Measurements from ENCODE around the gene HS6ST3.

The HS6ST3 gene

GRCh38 chr13:96573563-96573962 lies 483.7 kb downstream of the HS6ST3 start:
- TF ChIP-seq POLR2A (IDR thresholded peaks at IDR 0.05; ENCODE audit: low read length) (no peak), GATA1 (IDR thresholded peaks at IDR 0.05; ENCODE audit: low read depth, low read length) (no peak)
- no peak for DNase-seq

DNA sequence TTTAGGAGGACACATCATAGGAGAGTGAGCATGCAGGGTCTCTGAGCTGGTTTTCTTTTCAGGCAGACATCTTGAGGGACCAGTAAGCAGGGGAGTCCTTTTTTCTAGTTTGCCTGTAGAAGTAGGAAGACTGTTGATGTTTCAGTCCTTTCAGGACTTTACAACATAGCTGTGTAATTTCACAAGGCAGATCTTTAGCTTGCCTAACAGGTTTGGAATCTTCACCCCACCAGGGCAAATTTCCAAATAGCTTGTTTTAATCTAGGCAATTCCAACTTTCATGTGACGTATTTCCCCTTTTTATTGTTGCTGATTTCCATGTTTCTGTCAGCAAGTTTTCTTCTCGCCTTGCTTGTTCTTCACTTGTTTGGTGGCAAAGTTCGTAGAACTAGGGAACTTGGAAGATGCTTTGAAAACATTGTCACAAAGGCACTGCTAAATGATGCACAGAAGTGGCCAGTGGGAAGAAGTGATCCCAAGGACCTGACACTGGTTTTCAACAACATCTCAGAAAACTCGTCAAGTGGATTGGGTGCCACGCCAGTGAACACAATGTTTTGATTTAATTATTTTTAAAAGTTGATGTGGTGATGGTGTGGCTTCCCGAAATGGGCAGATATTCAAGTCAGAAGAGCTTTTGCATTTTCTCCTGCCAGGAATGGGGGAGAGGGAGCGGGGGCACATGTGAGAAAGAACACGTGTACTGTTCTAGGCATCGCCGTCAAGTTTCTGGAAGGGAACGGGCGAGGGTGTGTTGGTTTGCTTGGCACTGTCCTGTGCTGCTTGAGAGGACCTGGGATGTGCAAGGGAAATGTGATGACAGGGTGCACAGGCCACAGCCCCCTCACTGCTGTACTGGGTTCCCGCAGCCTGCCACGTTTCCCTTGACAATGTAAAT lies 485.8 kb downstream of the HS6ST3 start:
- DNase-seq: no peak
- TF ChIP-seq POLR2A (IDR thresholded peaks at IDR 0.05; ENCODE audit: low read length) (no peak), GATA1 (IDR thresholded peaks at IDR 0.05; ENCODE audit: low read depth, low read length) (no peak)

- no peak for DNase-seq
- TF ChIP-seq GATA1 (IDR thresholded peaks at IDR 0.05; ENCODE audit: low read depth, low read length) (no peak), POLR2A (IDR thresholded peaks at IDR 0.05; ENCODE audit: low read length) (no peak)
Observed at GRCh38 chr13:96581741-96582140, 491.8 kb downstream of the HS6ST3 start.

GRCh38 chr13:96615252-96615651 lies 525.3 kb downstream of the HS6ST3 start:
- DNase-seq: no peak
- TF ChIP-seq POLR2A (IDR thresholded peaks at IDR 0.05; ENCODE audit: low read length): no peak

- no peak for DNase-seq
- TF ChIP-seq GATA1 (IDR thresholded peaks at IDR 0.05; ENCODE audit: low read depth, low read length): no peak
- no peak for TF ChIP-seq POLR2A (IDR thresholded peaks at IDR 0.05; ENCODE audit: low read length)
Observed at GRCh38 chr13:96617528-96617927, 527.6 kb downstream of the HS6ST3 start.

DNA sequence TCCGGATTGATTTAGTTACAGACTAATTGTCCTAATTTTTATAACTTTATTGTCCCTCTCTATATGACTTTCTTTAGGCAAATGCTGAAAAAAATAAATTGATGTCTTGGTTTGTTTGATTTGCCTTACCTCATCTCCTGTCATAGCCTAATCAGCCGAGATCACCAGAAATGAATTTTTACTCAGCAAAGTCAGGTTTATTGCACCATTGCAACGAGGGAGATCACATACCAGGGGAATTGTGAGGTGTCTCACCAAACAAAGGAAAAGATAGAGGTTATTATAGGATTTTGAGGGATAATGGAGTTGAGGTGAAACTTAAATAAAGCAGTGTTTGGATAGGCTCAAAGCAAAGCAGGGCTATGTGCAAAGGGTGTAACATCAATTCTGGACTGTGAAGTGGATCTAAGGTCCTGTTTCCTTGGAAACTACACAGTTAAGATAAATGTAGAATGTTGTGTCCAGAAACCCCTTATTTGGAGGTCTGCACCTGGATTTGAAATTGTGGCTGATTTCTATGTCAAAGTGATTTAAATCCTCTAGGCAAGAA lies 531.8 kb downstream of the HS6ST3 start:
- DNase-seq: no peak
- TF ChIP-seq POLR2A (IDR thresholded peaks at IDR 0.05; ENCODE audit: low read length) (no peak), GATA1 (IDR thresholded peaks at IDR 0.05; ENCODE audit: low read depth, low read length) (no peak)

DNA sequence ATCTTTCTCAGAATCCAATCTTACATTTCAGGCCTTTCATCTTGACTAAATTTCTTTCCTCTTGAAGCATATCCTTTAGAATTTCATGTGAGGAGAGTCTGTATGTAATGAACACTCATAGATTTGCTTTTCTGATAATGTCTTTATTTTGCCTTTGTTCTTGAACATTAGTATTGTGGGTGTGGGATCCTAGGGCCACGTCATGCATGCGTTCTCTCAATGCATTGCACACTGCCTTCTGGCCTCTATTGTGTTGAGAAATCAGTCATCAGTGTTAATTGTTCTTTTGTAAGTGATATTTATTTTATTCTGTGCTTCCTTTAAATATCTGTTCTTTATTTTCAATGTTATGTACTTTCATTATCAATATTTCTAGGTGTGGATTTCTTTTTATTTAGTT lies 539.4 kb downstream of the HS6ST3 start:
- no peak for DNase-seq
- TF ChIP-seq POLR2A (IDR thresholded peaks at IDR 0.05; ENCODE audit: low read length): no peak
- TF ChIP-seq GATA1 (IDR thresholded peaks at IDR 0.05; ENCODE audit: low read depth, low read length): no peak

DNA sequence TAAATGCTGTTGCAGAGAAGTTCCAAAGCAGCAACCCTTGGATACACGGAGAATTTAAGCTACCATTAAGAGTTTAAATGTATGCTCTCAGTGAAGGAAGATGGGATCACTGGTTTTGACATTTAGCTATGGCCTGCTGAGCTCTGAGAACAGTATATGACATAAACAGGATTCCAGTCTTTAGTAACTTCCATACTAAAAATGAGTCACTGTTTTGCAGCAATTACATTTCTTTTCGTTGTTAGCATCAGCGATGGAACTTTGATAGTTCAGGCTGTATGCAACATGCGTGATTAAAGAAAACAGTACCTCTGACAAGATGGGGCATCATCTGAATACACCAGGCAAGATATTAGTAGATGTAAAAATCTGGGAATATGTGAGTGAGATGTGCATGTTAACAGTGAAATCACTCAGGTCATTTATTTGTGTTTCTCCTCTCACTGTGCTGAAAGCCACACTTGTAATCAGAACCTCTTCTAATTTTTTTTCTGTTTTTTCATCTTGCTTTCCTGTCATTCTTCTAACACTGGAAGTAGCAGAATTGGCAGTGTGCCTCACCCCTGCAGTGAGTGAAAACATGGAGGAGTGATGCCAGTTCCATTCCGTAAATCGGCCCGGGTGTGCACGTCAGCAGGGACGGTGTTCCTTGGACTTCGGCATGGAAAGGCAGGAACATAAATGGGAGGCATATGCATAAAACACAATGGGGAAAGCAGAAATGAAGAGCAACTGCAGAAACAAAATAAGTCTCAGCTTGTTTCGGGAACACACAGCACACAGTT lies 542.8 kb downstream of the HS6ST3 start:
- TF ChIP-seq GATA1 (IDR thresholded peaks at IDR 0.05; ENCODE audit: low read depth, low read length) (no peak), POLR2A (IDR thresholded peaks at IDR 0.05; ENCODE audit: low read length) (no peak)
- no peak for DNase-seq

GRCh38 chr13:96636001-96636709 lies 546.2 kb downstream of the HS6ST3 start:
- no peak for TF ChIP-seq GATA1 (IDR thresholded peaks at IDR 0.05; ENCODE audit: low read depth, low read length)
- no peak for TF ChIP-seq POLR2A (IDR thresholded peaks at IDR 0.05; ENCODE audit: low read length)
- no peak for DNase-seq

DNA sequence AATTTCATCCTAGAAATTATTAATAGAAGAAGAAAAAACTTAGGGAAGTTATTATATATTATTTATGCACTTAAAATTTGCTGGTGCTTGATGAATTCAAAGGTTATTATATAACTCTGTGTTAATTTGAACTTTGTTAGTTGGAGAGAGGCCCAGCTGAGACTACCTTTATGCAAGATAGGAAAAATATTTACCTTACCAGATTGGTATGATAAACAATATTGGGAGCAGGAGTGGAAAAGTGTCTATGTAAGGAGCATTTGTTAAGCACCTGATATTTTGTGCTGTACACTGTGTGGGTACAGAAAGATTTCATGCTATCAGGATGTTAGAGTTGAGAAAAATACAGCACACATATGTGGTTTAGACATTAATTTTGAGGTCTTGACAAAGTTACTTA lies 547.1 kb downstream of the HS6ST3 start:
- no peak for DNase-seq
- TF ChIP-seq POLR2A (IDR thresholded peaks at IDR 0.05; ENCODE audit: low read length): no peak
- no peak for TF ChIP-seq GATA1 (IDR thresholded peaks at IDR 0.05; ENCODE audit: low read depth, low read length)

- TF ChIP-seq GATA1 (IDR thresholded peaks at IDR 0.05; ENCODE audit: low read depth, low read length) (no peak), POLR2A (IDR thresholded peaks at IDR 0.05; ENCODE audit: low read length) (no peak)
- no peak for DNase-seq
Observed at GRCh38 chr13:96646101-96646500, 556.2 kb downstream of the HS6ST3 start.

- TF ChIP-seq POLR2A (IDR thresholded peaks at IDR 0.05; ENCODE audit: low read length): no peak
- no peak for TF ChIP-seq GATA1 (IDR thresholded peaks at IDR 0.05; ENCODE audit: low read depth, low read length)
- DNase-seq: no peak
Observed at GRCh38 chr13:96646515-96647211, 556.8 kb downstream of the HS6ST3 start.

GRCh38 chr13:96650301-96650886 lies 560.5 kb downstream of the HS6ST3 start:
- DNase-seq: no peak
- no peak for TF ChIP-seq POLR2A (IDR thresholded peaks at IDR 0.05; ENCODE audit: low read length)
- no peak for TF ChIP-seq GATA1 (IDR thresholded peaks at IDR 0.05; ENCODE audit: low read depth, low read length)
